Skeletal muscle satellite cell (primary cell): ENCODE measurements around the gene LCORL.
"Not testable (repeated sequence)": the region's sequence is repeated elsewhere in the genome, so short reads cannot be mapped to it uniquely, and the experiment has no call there.

ENCODE experiments used
- H3K27me3 ChIP-seq: 2 replicates; pipeline ENCODE4 v1.7.0; 2013; ENCODE audit warnings: low read length; ENCODE audit not compliant: control insufficient read depth, insufficient read depth
- H3K36me3 ChIP-seq: 2 replicates; pipeline ENCODE4 v1.7.0; 2013; ENCODE audit warnings: mild to moderate bottlenecking, control low read depth, low read length; ENCODE audit not compliant: insufficient read depth
- H3K4me1 ChIP-seq: 2 replicates; pipeline ENCODE4 v1.7.0; 2013; ENCODE audit warnings: low read length; ENCODE audit not compliant: control insufficient read depth, insufficient read depth
- H3K4me2 ChIP-seq: 2 replicates; pipeline ENCODE4 v1.7.0; 2013; ENCODE audit warnings: mild to moderate bottlenecking, low read length
- H3K4me3 ChIP-seq: 2 replicates; pipeline ENCODE4 v1.7.0; 2013; ENCODE audit warnings: low read length
- H3K9ac ChIP-seq: 2 replicates; pipeline ENCODE4 v1.7.0; 2013; ENCODE audit warnings: mild to moderate bottlenecking, low read depth, low read length, moderate library complexity
- H3K9me3 ChIP-seq: replicated peaks from 2 replicates; pipeline ENCODE4 v1.7.0; 2013; ENCODE audit warnings: mild to moderate bottlenecking, control low read depth, low read length

LCORL gene

GRCh38 chr4:17884063-17884462 is 137.5 kb downstream of the LCORL start:
- H3K9ac ChIP-seq = no peak overlapping the region

GRCh38 chr4:17877661-17878060 is 143.9 kb downstream of the LCORL start:
- H3K27me3 ChIP-seq = no peaks in the 10 kb centered on the region
- H3K36me3 ChIP-seq = no peaks in the 10 kb centered on the region
- no peaks in the 10 kb centered on the region for H3K9me3 ChIP-seq
- H3K4me2 ChIP-seq = no peak overlapping the region
- H3K4me3 ChIP-seq = no peak overlapping the region
- no peak overlapping the region for H3K9ac ChIP-seq
- no peaks in the 10 kb centered on the region for H3K4me1 ChIP-seq

More at GRCh38 chr4:17884063-17884462, 137.5 kb downstream of the LCORL start:
- Histone ChIP-seq H3K36me3 (no peaks in the 10 kb centered on the region), H3K27me3 (no peaks in the 10 kb centered on the region), H3K4me2 (no peak overlapping the region), H3K9me3 (no peaks in the 10 kb centered on the region), H3K4me1 (no peaks in the 10 kb centered on the region), H3K4me3 (no peak overlapping the region)

DNA sequence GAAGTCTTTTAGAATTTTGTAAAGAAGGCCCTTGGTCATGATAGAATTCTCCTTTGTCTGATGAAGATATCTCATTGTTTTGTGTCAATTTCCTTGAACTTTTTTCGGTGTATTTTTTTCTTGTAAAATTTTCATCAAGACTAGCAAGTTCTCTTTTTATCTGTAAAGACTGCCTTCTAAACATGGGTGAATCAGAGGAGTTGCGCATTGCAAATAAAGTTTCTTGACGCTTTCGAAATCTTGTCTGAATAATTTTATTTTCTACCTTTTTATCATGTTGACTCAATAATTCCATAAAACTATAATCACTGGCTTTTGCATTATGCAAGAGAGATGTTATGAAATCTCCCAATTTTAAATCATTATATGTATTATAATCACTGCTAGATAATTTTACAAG is 144.6 kb downstream of the LCORL start:
- no peak overlapping the region for H3K4me3 ChIP-seq
- H3K4me2 ChIP-seq = no peak overlapping the region
- no peaks in the 10 kb centered on the region for H3K9me3 ChIP-seq
- H3K9ac ChIP-seq = no peak overlapping the region
- H3K36me3 ChIP-seq = no peaks in the 10 kb centered on the region
- H3K27me3 ChIP-seq = no peaks in the 10 kb centered on the region
- H3K4me1 ChIP-seq = no peaks in the 10 kb centered on the region

DNA sequence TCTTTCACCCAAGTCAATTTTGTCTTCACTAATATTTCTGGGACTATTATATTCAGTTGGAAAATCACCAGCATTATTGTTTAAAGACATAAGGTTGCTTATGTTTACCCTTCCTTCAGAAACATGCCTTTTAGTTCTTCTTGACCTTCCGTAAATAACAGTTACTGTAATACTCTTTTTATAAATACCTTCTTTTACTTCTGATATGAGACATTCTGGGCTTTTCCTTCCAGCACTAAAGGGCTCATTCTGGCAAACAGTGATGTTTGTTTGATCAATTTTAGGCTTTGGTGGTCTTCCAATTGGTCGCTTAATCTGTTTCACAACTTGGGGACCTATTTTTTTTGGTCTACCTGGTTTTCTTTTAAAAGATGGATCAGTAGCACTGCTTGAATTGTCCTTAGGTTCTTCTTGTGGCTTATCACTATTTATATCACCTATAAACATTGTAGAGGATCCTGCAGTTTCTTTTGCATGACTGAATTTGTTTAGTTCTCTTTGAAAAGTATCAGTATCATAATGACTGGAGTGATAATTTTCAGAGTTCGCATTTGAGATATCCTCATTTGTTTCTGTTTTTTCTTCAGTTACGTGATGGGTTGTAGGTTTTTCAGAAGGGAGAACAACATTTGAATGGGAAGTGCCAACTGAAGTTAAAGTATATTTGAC is 146.0 kb downstream of the LCORL start:
- Histone ChIP-seq H3K4me3 (no peak overlapping the region), H3K9ac (no peak overlapping the region), H3K27me3 (no peaks in the 10 kb centered on the region), H3K4me1 (no peaks in the 10 kb centered on the region), H3K36me3 (no peaks in the 10 kb centered on the region), H3K9me3 (no peaks in the 10 kb centered on the region), H3K4me2 (no peak overlapping the region)

GRCh38 chr4:17869327-17869726 is 152.2 kb downstream of the LCORL start:
- H3K4me2 ChIP-seq = no peak overlapping the region
- H3K9me3 ChIP-seq = no peaks in the 10 kb centered on the region
- no peaks in the 10 kb centered on the region for H3K27me3 ChIP-seq
- no peaks in the 10 kb centered on the region for H3K36me3 ChIP-seq
- H3K9ac ChIP-seq = no peak overlapping the region
- H3K4me3 ChIP-seq = no peak overlapping the region
- H3K4me1 ChIP-seq = no peaks in the 10 kb centered on the region

- Histone ChIP-seq H3K4me3 (no peak overlapping the region), H3K4me1 (no peaks in the 10 kb centered on the region), H3K9me3 (no peaks in the 10 kb centered on the region), H3K9ac (no peak overlapping the region), H3K36me3 (no peaks in the 10 kb centered on the region), H3K27me3 (no peaks in the 10 kb centered on the region), H3K4me2 (no peak overlapping the region)
Measured at GRCh38 chr4:17867276-17867675, 154.3 kb downstream of the LCORL start.

GRCh38 chr4:17866810-17867209 is 154.7 kb downstream of the LCORL start:
- no peaks in the 10 kb centered on the region for H3K4me1 ChIP-seq
- H3K27me3 ChIP-seq = no peaks in the 10 kb centered on the region
- no peak overlapping the region for H3K4me3 ChIP-seq
- H3K9ac ChIP-seq = no peak overlapping the region
- no peaks in the 10 kb centered on the region for H3K36me3 ChIP-seq
- H3K9me3 ChIP-seq = no peaks in the 10 kb centered on the region
- no peak overlapping the region for H3K4me2 ChIP-seq

DNA sequence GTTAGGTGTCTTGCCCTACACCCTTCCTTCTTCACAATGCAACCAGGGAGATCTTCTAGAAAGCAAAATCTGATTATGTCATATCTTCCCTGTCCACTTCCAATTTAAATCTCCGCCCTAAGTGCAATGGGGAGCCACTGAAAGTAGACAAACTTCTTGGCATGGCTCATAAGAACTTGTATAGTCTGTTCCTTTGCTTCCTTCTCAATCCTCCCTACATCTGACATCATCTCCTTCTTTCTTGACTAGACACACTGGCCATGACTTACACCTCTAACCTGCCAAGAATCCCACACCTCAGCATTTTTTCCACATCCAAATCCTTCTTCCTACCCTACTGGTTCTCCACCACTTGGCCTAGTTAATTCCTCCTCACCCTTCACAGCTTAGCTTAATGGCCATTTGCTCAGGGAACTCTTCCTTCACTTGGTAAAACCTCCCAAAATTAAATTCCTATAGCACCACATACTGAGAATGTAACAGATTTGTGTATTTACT is 155.6 kb downstream of the LCORL start:
- Histone ChIP-seq H3K9me3 (no peaks in the 10 kb centered on the region), H3K27me3 (no peaks in the 10 kb centered on the region), H3K4me3 (no peak overlapping the region), H3K36me3 (no peaks in the 10 kb centered on the region), H3K4me2 (no peak overlapping the region), H3K9ac (no peak overlapping the region), H3K4me1 (no peaks in the 10 kb centered on the region)

- not testable (repeated sequence) for H3K27me3 ChIP-seq, H3K36me3 ChIP-seq, H3K4me2 ChIP-seq, H3K4me1 ChIP-seq, H3K4me3 ChIP-seq, H3K9ac ChIP-seq, H3K9me3 ChIP-seq
Measured at GRCh38 chr4:17861906-17862305, 159.6 kb downstream of the LCORL start.

- H3K27me3 ChIP-seq = no peaks in the 10 kb centered on the region
- no peak overlapping the region for H3K9ac ChIP-seq
- no peaks in the 10 kb centered on the region for H3K9me3 ChIP-seq
- no peak overlapping the region for H3K4me2 ChIP-seq
- H3K36me3 ChIP-seq = no peaks in the 10 kb centered on the region
- H3K4me3 ChIP-seq = no peak overlapping the region
- no peaks in the 10 kb centered on the region for H3K4me1 ChIP-seq
Measured at GRCh38 chr4:17859793-17860406, 161.7 kb downstream of the LCORL start.

- H3K4me3 ChIP-seq = no peak overlapping the region
- no peaks in the 10 kb centered on the region for H3K36me3 ChIP-seq
- no peaks in the 10 kb centered on the region for H3K4me1 ChIP-seq
- H3K4me2 ChIP-seq = no peak overlapping the region
- no peak overlapping the region for H3K9ac ChIP-seq
- H3K9me3 ChIP-seq = no peaks in the 10 kb centered on the region
- no peaks in the 10 kb centered on the region for H3K27me3 ChIP-seq
Measured at GRCh38 chr4:17854036-17854435, 167.5 kb downstream of the LCORL start.

DNA sequence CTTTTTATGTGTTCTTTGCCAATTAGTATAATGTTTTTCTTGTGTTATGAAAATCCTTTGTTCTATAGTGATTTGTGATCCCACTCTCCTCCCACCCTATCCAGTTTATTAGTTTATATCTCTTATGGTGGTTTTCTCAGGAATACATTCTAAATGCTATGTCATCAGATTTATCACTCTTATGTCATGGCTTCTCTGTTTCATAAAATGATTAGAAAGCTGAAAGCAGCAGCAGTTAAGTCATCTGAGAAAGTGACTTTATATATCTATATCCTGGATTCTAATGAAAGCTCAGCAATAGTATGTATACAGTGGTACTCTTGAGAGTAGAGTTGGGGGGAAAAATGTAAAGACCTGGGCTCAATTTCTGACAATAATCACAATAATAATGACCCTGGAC is 169.6 kb downstream of the LCORL start:
- Histone ChIP-seq H3K4me3 (no peak overlapping the region), H3K4me2 (no peak overlapping the region), H3K9me3 (no peaks in the 10 kb centered on the region), H3K9ac (no peak overlapping the region), H3K4me1 (no peaks in the 10 kb centered on the region), H3K27me3 (no peaks in the 10 kb centered on the region), H3K36me3 (no peaks in the 10 kb centered on the region)
